ENCODE data around the gene SPARCL1.

DNA sequence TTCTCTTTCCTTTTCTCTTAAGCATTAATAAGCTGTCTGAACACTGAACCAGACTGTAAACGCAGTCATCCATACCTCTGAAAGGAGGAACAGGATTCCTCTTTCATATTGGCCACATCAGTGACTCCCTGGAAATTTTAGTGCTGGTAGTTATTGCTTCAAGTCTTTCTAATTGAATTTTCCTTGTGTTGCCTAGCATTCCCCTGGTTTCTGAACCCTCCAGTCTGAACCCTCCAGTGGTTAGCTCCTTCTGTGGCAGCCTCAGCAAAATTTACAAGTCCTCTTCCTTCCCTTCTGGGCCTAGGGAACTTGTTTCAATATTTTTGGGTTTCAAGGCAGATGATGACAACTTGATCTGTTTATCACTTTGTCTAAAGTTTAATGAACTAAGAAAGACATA, 7.9 kb downstream of the SPARCL1 start:
- TF ChIP-seq, protein P1, sequence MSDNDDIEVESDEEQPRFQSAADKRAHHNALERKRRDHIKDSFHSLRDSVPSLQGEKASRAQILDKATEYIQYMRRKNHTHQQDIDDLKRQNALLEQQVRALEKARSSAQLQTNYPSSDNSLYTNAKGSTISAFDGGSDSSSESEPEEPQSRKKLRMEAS (IDR thresholded peaks at IDR 0.05; ENCODE audit: low read depth) = no peak
- TF ChIP-seq, protein P2, sequence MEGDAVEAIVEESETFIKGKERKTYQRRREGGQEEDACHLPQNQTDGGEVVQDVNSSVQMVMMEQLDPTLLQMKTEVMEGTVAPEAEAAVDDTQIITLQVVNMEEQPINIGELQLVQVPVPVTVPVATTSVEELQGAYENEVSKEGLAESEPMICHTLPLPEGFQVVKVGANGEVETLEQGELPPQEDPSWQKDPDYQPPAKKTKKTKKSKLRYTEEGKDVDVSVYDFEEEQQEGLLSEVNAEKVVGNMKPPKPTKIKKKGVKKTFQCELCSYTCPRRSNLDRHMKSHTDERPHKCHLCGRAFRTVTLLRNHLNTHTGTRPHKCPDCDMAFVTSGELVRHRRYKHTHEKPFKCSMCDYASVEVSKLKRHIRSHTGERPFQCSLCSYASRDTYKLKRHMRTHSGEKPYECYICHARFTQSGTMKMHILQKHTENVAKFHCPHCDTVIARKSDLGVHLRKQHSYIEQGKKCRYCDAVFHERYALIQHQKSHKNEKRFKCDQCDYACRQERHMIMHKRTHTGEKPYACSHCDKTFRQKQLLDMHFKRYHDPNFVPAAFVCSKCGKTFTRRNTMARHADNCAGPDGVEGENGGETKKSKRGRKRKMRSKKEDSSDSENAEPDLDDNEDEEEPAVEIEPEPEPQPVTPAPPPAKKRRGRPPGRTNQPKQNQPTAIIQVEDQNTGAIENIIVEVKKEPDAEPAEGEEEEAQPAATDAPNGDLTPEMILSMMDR (IDR thresholded peaks at IDR 0.05) = no peak
- TF ChIP-seq EZH2phosphoT487 (IDR thresholded peaks at IDR 0.05; ENCODE audit: borderline replicate concordance, low read depth) (no peak), RAD21 (IDR thresholded peaks at IDR 0.05; ENCODE audit: low read length) (no peak), EP300 (IDR thresholded peaks at IDR 0.05; ENCODE audit: borderline replicate concordance in 1 of 2, low read depth in 1 of 2, low read length in 1 of 2) (no peak), NRF1 (IDR thresholded peaks at IDR 0.05; ENCODE audit: low read depth, low read length) (no peak), FOXM1 (IDR thresholded peaks at IDR 0.05; ENCODE audit: low read depth) (no peak), RXRA (IDR thresholded peaks at IDR 0.05; ENCODE audit: borderline replicate concordance, low read depth) (no peak), TAF1 (IDR thresholded peaks at IDR 0.05; ENCODE audit: borderline replicate concordance, low read depth, low read length) (no peak), YY1 (IDR thresholded peaks at IDR 0.05; ENCODE audit: low read depth) (no peak), NFIC (IDR thresholded peaks at IDR 0.05; ENCODE audit: borderline replicate concordance) (no peak), GATA2 (CRISPR knock-in tag; IDR thresholded peaks at IDR 0.05) (no peak)
- TF ChIP-seq, protein P3, sequence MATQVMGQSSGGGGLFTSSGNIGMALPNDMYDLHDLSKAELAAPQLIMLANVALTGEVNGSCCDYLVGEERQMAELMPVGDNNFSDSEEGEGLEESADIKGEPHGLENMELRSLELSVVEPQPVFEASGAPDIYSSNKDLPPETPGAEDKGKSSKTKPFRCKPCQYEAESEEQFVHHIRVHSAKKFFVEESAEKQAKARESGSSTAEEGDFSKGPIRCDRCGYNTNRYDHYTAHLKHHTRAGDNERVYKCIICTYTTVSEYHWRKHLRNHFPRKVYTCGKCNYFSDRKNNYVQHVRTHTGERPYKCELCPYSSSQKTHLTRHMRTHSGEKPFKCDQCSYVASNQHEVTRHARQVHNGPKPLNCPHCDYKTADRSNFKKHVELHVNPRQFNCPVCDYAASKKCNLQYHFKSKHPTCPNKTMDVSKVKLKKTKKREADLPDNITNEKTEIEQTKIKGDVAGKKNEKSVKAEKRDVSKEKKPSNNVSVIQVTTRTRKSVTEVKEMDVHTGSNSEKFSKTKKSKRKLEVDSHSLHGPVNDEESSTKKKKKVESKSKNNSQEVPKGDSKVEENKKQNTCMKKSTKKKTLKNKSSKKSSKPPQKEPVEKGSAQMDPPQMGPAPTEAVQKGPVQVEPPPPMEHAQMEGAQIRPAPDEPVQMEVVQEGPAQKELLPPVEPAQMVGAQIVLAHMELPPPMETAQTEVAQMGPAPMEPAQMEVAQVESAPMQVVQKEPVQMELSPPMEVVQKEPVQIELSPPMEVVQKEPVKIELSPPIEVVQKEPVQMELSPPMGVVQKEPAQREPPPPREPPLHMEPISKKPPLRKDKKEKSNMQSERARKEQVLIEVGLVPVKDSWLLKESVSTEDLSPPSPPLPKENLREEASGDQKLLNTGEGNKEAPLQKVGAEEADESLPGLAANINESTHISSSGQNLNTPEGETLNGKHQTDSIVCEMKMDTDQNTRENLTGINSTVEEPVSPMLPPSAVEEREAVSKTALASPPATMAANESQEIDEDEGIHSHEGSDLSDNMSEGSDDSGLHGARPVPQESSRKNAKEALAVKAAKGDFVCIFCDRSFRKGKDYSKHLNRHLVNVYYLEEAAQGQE (IDR thresholded peaks at IDR 0.05; ENCODE audit: low read depth, low read length) = no peak
- TF ChIP-seq, protein P4, sequence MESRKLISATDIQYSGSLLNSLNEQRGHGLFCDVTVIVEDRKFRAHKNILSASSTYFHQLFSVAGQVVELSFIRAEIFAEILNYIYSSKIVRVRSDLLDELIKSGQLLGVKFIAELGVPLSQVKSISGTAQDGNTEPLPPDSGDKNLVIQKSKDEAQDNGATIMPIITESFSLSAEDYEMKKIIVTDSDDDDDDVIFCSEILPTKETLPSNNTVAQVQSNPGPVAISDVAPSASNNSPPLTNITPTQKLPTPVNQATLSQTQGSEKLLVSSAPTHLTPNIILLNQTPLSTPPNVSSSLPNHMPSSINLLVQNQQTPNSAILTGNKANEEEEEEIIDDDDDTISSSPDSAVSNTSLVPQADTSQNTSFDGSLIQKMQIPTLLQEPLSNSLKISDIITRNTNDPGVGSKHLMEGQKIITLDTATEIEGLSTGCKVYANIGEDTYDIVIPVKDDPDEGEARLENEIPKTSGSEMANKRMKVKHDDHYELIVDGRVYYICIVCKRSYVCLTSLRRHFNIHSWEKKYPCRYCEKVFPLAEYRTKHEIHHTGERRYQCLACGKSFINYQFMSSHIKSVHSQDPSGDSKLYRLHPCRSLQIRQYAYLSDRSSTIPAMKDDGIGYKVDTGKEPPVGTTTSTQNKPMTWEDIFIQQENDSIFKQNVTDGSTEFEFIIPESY (IDR thresholded peaks at IDR 0.05; ENCODE audit: borderline replicate concordance, low read depth) = no peak
